ENCODE results near the gene SDK2.

GRCh38 chr17:73584987-73585386, 59.3 kb downstream of the SDK2 start:
- TF ChIP-seq CTCF (IDR thresholded peaks at IDR 0.05): no peak
- no peak for TF ChIP-seq POLR2AphosphoS5 (IDR thresholded peaks at IDR 0.05)

Data from prostate gland (tissue), 2 donors.